Kidney (tissue), 14 donors: ENCODE measurements around the gene GNB1L. TPM values are rescaled to one million over a fixed set of nuclear protein-coding genes. Genes with fewer than 3 reads are reported as not detected.

Experiments used
- DNase-seq, 5 donors: peaks; one replicate each; pipeline ENCODE4 v3.0.0-alpha.2; 2013 to 2020
- FAIRE-seq: peaks from 2 replicates; lab custom pipeline; 2012; peaks lifted over from hg19 to GRCh38; lab: Jason Lieb, UNC
- H3K27ac ChIP-seq, 2 donors: one replicate each; pipeline ENCODE4 v1.7.0; 2013; ENCODE audit warnings: low read depth in 2 of 2, low read length in 2 of 2, inconsistent platforms in 1 of 2
- H3K27me3 ChIP-seq: one replicate; pipeline ENCODE4 v1.7.1; 2013; ENCODE audit warnings: low read length, inconsistent platforms; ENCODE audit not compliant: control insufficient read depth, insufficient read depth
- H3K36me3 ChIP-seq, 3 donors: one replicate each; pipeline versions ENCODE4 v1.7.0 to v1.7.1; 2013; ENCODE audit warnings: low read length in 3 of 3, control low read depth in 1 of 3, inconsistent platforms in 1 of 3; ENCODE audit not compliant: insufficient read depth in 3 of 3, control insufficient read depth in 2 of 3
- H3K4me1 ChIP-seq, 3 donors: one replicate each; pipeline versions ENCODE4 v1.7.0 to v1.7.1; 2013; ENCODE audit warnings: low read length in 3 of 3, inconsistent platforms in 1 of 3, low read depth in 1 of 3; ENCODE audit not compliant: control insufficient read depth in 2 of 3, insufficient read depth in 2 of 3
- H3K4me3 ChIP-seq, 3 donors: one replicate each; pipeline versions ENCODE4 v1.7.0 to v1.8.1; 2013; ENCODE audit warnings: low read length in 3 of 3, control low read depth in 1 of 3, inconsistent platforms in 1 of 3
- H3K9ac ChIP-seq, 3 donors: one replicate each; pipeline versions ENCODE4 v1.7.0 to v1.7.1; 2013; ENCODE audit warnings: low read length in 3 of 3, control low read depth in 1 of 3, inconsistent platforms in 1 of 3
- H3K9me3 ChIP-seq, 3 donors: one replicate each; pipeline versions ENCODE4 v1.7.0 to v1.7.1; 2013; ENCODE audit warnings: low read length in 3 of 3, control low read depth in 1 of 3, inconsistent platforms in 1 of 3; ENCODE audit not compliant: control insufficient read depth in 2 of 3, insufficient read depth in 1 of 3
- CTCF ChIP-seq: IDR thresholded peaks from 3 replicates; pipeline ENCODE4 v1.5.1; 2012; ENCODE audit warnings: mild to moderate bottlenecking, moderate library complexity, borderline replicate concordance; ENCODE audit not compliant: insufficient read depth; ENCODE audit errors: extremely low read depth
- intact Hi-C: fragments of 100-400 bp; cut with DNase I; formaldehyde crosslinking; loops from one replicate; pipeline ENCODE4 v1.11.1; 2022
- polyA plus RNA-seq: library from polyadenylated mRNA; stranded (reverse); fragments of 350-450 nt; fragmentation: Illumina TruSeq; extraction: RNeasy Lipid Tissue Mini Kit (QIAGEN cat#74804); gene quantifications from one replicate; pipeline ENCODE4 v1.2.3, GENCODE V29; 2014; ENCODE audit warnings: low read depth, low replicate concordance; ENCODE audit not compliant: insufficient read depth
- total RNA-seq: library from RNA; stranded (reverse); fragmentation: NEBNext Ultra II Directional; extraction: Animal tissue kit (Norgen Biotek cat#: 25700); gene quantifications from one replicate; pipeline ENCODE4 v1.2.1, GENCODE V29; 2021
- donor health status: control.
- donor health status: control.
- donor health status: control.
- donor health status: control.
- donor health status: control.
- donor health status: DM: yes; HTN: yes; CAD: no.
- donor health status: Normal renal cell carcinoma (clear cell type).

Gene GNB1L
- total and polyA plus RNA-seq, 2 donors from 2014 or later: 4.0 to 4.4 TPM

- H3K9me3 ChIP-seq: peaks cover 0 to 2% (median 0%) of the 10 kb centered on the region in 3 donors
- no peak overlapping the region for H3K4me3 ChIP-seq
- DNase-seq (peak in 2 of 5 donors; percentile 10 to 33), FAIRE-seq (no peak)
- H3K4me1 ChIP-seq: no peaks in the 10 kb centered on the region
- H3K27me3 ChIP-seq: no peaks in the 10 kb centered on the region
- H3K36me3 ChIP-seq: no peaks in the 10 kb centered on the region
- no peak for TF ChIP-seq CTCF
- no peak overlapping the region for H3K27ac ChIP-seq
- H3K9ac ChIP-seq: no peak overlapping the region
- intact Hi-C loops: no loop called here
These were observed 30.8 kb downstream of the GNB1L start for GRCh38 chr22:19823902-19824211.

- H3K27me3 ChIP-seq: no peaks in the 10 kb centered on the region
- TF ChIP-seq CTCF: no peak
- no peaks in the 10 kb centered on the region for H3K36me3 ChIP-seq
- no peak overlapping the region for H3K4me3 ChIP-seq
- FAIRE-seq (no peak), DNase-seq (no peak)
- H3K9me3 ChIP-seq: peaks cover 0 to 2% (median 0%) of the 10 kb centered on the region in 3 donors
- H3K9ac ChIP-seq: no peak overlapping the region
- no peaks in the 10 kb centered on the region for H3K4me1 ChIP-seq
- intact Hi-C loops: no loop called here
- no peak overlapping the region for H3K27ac ChIP-seq
These were observed 31.3 kb downstream of the GNB1L start for GRCh38 chr22:19823191-19823901.

- no peak overlapping the region for H3K9ac ChIP-seq
- TF ChIP-seq CTCF: no peak
- H3K27ac ChIP-seq: no peak overlapping the region
- H3K4me1 ChIP-seq: no peaks in the 10 kb centered on the region
- peaks cover 0 to 2% (median 0%) of the 10 kb centered on the region in 3 donors for H3K9me3 ChIP-seq
- intact Hi-C loops: no loop called here
- FAIRE-seq: no peak
- H3K27me3 ChIP-seq: no peaks in the 10 kb centered on the region
- no peaks in the 10 kb centered on the region for H3K36me3 ChIP-seq
- H3K4me3 ChIP-seq: no peak overlapping the region
- DNase-seq: peak in 2 of 5 donors; percentile 7 to 31
These were observed 32.2 kb downstream of the GNB1L start for GRCh38 chr22:19822301-19823117.
